Breast epithelium (tissue), 3 donors: ENCODE results near the gene COX17.

Source experiments
- POLR2AphosphoS5 ChIP-seq, 3 donors: sonication (generic); formaldehyde crosslinking; IDR thresholded peaks; one replicate each; pipeline ENCODE4 v1.6.1; 2017; ENCODE audit warnings: antibody characterized with exemption in 3 of 3
- TF ChIP-seq, protein P1 (sequence below), 3 donors: fragments of 450-650 bp; IDR thresholded peaks; one replicate each; pipeline ENCODE4 v1.5.1; 2016 to 2017; ENCODE audit warnings: antibody characterized with exemption in 3 of 3, mild to moderate bottlenecking in 3 of 3, moderate library complexity in 3 of 3

DNA sequence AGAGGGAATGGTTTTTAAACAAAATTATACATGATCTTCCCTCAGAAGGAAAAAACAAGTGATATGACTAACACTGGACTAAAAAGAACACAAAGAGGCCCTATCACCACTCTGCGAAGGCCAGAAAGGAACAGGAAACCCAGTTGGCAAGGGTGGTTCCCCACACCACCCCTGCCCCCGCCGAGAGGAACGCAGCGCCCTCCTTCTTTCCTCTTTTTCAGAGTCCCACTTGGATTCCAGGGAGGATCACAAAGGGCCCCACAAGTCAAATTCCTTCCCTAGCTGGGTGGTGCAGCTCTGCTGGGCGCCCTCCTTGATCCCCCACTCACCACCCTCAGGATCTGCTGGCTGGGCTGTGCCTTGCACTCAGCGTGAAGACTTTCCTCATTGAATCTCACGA is 49.7 kb downstream of the COX17 start:
- TF ChIP-seq, protein P1, sequence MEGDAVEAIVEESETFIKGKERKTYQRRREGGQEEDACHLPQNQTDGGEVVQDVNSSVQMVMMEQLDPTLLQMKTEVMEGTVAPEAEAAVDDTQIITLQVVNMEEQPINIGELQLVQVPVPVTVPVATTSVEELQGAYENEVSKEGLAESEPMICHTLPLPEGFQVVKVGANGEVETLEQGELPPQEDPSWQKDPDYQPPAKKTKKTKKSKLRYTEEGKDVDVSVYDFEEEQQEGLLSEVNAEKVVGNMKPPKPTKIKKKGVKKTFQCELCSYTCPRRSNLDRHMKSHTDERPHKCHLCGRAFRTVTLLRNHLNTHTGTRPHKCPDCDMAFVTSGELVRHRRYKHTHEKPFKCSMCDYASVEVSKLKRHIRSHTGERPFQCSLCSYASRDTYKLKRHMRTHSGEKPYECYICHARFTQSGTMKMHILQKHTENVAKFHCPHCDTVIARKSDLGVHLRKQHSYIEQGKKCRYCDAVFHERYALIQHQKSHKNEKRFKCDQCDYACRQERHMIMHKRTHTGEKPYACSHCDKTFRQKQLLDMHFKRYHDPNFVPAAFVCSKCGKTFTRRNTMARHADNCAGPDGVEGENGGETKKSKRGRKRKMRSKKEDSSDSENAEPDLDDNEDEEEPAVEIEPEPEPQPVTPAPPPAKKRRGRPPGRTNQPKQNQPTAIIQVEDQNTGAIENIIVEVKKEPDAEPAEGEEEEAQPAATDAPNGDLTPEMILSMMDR (IDR thresholded peaks at IDR 0.05): no peak
- TF ChIP-seq POLR2AphosphoS5 (IDR thresholded peaks at IDR 0.05): no peak
